Fibroblast of the aortic adventitia (primary cell): ENCODE data around the gene SKAP2. TPM values are rescaled to one million over a fixed set of nuclear protein-coding genes. Genes with fewer than 3 reads are reported as not detected.

Experiments used
- DNase-seq: peaks from one replicate; pipeline ENCODE4 v3.0.0-alpha.2; 2010; ENCODE audit warnings: low read depth
- H3K4me3 ChIP-seq: 2 replicates; pipeline ENCODE4 v1.5.1; 2011; ENCODE audit warnings: low read depth, mild to moderate bottlenecking, control low read depth, low read length, moderate library complexity
- CTCF ChIP-seq: IDR thresholded peaks from 2 replicates; pipeline ENCODE4 v1.5.1; 2011; ENCODE audit warnings: mild to moderate bottlenecking, low read length, control low read depth, inconsistent platforms; ENCODE audit not compliant: insufficient read depth
- total RNA-seq: library from RNA; depleted of rRNA; stranded (reverse); fragments of >200 nt; gene quantifications from 2 replicates; pipeline ENCODE4 v1.2.3, GENCODE V29; 2012; ENCODE audit warnings: low replicate concordance

Gene SKAP2, protein sequence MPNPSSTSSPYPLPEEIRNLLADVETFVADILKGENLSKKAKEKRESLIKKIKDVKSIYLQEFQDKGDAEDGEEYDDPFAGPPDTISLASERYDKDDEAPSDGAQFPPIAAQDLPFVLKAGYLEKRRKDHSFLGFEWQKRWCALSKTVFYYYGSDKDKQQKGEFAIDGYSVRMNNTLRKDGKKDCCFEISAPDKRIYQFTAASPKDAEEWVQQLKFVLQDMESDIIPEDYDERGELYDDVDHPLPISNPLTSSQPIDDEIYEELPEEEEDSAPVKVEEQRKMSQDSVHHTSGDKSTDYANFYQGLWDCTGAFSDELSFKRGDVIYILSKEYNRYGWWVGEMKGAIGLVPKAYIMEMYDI
- total RNA-seq: 13.6 and 18.8 TPM in 2 replicates

- DNase-seq: peak; percentile 98
- TF ChIP-seq CTCF: no peak
- peak within 1 kb of the TSS; percentile 75 for H3K4me3 ChIP-seq
Observed at GRCh38 chr7:26864309-26865093, at the start of gene SKAP2. Gene SKAP2 (minus strand): TSS chr7:26864590. CDS start chr7:26864429, 161 bp downstream.

GRCh38 chr7:26912933-26913536 lies 48.6 kb upstream of the SKAP2 start:
- TF ChIP-seq CTCF: no peak
- no peak for DNase-seq
- no peak overlapping the region for H3K4me3 ChIP-seq

- DNase-seq: no peak
- no peak overlapping the region for H3K4me3 ChIP-seq
- TF ChIP-seq CTCF: no peak
Observed at GRCh38 chr7:26912338-26912737, 47.9 kb upstream of the SKAP2 start.

DNA sequence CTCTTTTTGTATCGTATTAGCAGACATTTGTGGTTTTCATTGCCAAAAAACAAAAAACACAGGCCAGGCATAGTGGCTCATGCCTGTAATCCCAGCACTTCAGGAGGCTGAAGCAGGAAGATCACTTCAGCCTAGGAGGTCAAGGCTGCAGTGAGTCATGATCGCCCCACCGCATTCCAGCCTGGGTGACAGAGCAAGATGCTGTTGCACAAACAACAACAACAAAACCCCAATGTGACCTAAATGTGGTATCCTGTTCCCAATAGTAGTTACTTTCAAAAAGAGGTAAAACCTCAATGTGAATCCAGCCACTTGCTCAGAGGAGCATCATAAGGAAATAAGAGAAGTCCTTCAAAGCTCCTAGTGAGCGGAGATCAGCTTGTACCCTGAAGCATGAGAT lies 45.8 kb upstream of the SKAP2 start:
- DNase-seq: no peak
- no peak overlapping the region for H3K4me3 ChIP-seq
- TF ChIP-seq CTCF: no peak

- no peak for TF ChIP-seq CTCF
- no peak for DNase-seq
- no peak overlapping the region for H3K4me3 ChIP-seq
Observed at GRCh38 chr7:26900251-26900650, 35.9 kb upstream of the SKAP2 start.

DNA sequence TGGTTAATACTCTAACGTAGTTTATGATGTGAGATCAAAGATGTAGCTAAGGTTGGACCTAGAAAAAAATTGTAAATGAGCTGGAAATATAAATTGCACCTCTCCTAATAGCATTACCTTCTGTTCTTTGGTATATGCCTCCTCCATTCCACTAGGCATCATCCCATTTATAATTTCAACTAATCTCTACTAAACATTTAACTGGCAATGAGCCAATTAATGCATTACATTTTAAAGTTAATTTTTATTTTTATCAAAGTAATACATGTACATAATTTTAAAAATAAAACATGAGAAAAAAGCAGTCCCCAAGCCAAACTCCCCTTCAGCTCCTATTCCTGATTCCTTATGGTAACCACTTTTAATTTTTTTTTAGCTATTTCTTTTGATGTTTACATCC lies 35.1 kb upstream of the SKAP2 start:
- TF ChIP-seq CTCF: no peak
- DNase-seq: no peak
- no peak overlapping the region for H3K4me3 ChIP-seq
